Fibroblast of the aortic adventitia (primary cell): ENCODE results near the gene SEH1L. TPM values are rescaled to one million over a fixed set of nuclear protein-coding genes. Genes with fewer than 3 reads are reported as not detected.

Experiments used
- DNase-seq: peaks from one replicate; pipeline ENCODE4 v3.0.0-alpha.2; 2010; ENCODE audit warnings: low read depth
- H3K4me3 ChIP-seq: 2 replicates; pipeline ENCODE4 v1.5.1; 2011; ENCODE audit warnings: low read depth, mild to moderate bottlenecking, control low read depth, low read length, moderate library complexity
- total RNA-seq: library from RNA; depleted of rRNA; stranded (reverse); fragments of >200 nt; gene quantifications from 2 replicates; pipeline ENCODE4 v1.2.3, GENCODE V29; 2012; ENCODE audit warnings: low replicate concordance
- TF ChIP-seq, protein P1 (sequence below): IDR thresholded peaks from 2 replicates; pipeline ENCODE4 v1.5.1; 2011; ENCODE audit warnings: mild to moderate bottlenecking, low read length, control low read depth, inconsistent platforms; ENCODE audit not compliant: insufficient read depth

The SEH1L gene
- total RNA-seq, 1 donor = 52.2 TPM

GRCh38 chr18:12960395-12960794, 12.6 kb downstream of the SEH1L start:
- no peak overlapping the region for H3K4me3 ChIP-seq
- no peak for DNase-seq
- TF ChIP-seq, protein P1, sequence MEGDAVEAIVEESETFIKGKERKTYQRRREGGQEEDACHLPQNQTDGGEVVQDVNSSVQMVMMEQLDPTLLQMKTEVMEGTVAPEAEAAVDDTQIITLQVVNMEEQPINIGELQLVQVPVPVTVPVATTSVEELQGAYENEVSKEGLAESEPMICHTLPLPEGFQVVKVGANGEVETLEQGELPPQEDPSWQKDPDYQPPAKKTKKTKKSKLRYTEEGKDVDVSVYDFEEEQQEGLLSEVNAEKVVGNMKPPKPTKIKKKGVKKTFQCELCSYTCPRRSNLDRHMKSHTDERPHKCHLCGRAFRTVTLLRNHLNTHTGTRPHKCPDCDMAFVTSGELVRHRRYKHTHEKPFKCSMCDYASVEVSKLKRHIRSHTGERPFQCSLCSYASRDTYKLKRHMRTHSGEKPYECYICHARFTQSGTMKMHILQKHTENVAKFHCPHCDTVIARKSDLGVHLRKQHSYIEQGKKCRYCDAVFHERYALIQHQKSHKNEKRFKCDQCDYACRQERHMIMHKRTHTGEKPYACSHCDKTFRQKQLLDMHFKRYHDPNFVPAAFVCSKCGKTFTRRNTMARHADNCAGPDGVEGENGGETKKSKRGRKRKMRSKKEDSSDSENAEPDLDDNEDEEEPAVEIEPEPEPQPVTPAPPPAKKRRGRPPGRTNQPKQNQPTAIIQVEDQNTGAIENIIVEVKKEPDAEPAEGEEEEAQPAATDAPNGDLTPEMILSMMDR = no peak

DNA sequence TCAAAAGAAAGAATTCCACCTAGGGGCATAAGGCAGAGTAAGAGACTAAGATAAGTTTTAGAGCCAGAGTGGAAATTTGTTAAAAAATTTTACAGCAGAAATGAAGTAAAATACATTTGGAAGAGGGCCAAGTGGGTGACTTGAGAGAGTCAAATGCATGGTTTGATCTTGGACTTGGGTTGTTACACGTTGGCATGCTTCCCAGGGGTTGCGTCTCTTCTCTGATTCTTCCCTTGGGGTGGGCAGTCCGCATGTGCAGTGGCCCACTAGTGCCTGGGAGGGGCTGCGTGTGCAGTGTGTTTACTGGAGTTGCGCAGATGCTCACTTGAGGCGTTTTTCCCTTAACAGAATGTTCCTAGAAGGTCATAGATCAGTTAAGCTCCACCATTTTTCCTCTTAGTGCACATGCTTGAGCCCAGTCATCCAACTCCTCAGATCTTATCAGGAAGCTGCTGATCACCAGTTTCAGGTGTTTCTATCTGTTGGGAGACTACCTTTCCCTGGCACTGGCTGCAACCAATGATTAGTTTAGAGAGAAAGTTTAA, 13.1 kb downstream of the SEH1L start:
- TF ChIP-seq, protein P1 = no peak
- no peak for DNase-seq

GRCh38 chr18:12963069-12963468, 15.3 kb downstream of the SEH1L start:
- TF ChIP-seq, protein P1 = no peak
- no peak overlapping the region for H3K4me3 ChIP-seq
- DNase-seq = no peak

More for the DNA sequence above, 13.1 kb downstream of the SEH1L start:
- no peak overlapping the region for H3K4me3 ChIP-seq

DNA sequence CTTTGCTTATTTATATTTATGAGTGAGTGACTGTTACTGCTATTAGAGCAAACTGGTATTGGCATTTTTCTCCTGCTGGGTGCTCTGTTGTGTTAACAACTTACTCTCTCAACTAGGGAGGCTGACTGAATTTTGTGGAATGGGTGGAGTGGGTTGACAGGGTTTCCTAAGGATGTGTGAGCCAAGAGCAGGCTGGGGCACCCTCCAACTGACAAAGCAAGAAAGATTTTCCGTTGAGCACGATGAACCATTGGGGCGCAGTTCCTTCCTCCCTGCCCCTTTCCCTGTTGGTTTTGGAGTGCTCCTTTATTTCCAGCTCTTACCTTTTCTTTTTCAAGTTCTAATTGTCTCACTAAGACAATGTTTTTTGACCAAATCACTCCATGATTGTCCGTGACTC, 20.3 kb downstream of the SEH1L start:
- TF ChIP-seq, protein P1 = no peak
- no peak overlapping the region for H3K4me3 ChIP-seq
- no peak for DNase-seq

DNA sequence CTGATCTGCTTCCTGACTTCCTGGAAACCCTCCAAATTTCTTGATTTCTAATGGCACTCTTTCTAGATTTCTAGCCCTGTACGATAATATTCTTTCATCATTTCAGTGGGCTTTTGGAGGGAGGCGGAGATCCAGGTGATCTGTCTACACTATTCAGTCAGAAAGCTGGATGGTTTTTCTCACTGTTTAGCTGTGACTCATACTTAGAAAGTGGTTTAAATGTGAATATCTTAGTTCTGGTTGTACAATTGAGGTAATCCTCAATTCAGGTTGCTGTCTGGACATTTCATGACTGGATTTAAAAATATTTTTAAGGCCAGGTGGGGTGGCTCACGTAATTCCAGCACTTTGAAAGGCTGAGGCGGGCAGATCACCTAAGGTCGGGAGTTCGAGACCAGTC, 20.8 kb downstream of the SEH1L start:
- H3K4me3 ChIP-seq = no peak overlapping the region
- no peak for DNase-seq
- TF ChIP-seq, protein P1 = no peak

- H3K4me3 ChIP-seq = no peak overlapping the region
- TF ChIP-seq, protein P1 = no peak
- no peak for DNase-seq
These were observed 25.9 kb downstream of the SEH1L start for GRCh38 chr18:12973562-12974213.
